Right ventricle myocardium inferior (tissue), 1 donor: Measurements from ENCODE around the gene KCP. TPM values are rescaled to one million over a fixed set of nuclear protein-coding genes. Genes with fewer than 3 reads are reported as not detected.

Experiments used
- ATAC-seq: fragments of 200-7000 bp; cut with Tn5 transposase; one replicate; pipeline ENCODE4 v1.9.1; 2020; ENCODE audit warnings: mild to moderate bottlenecking, moderate library complexity
- DNase-seq: peaks from one replicate; pipeline ENCODE4 v3.0.0; 2021; ENCODE audit errors: missing footprints
- intact Hi-C: fragments of 100-400 bp; cut with DNase I; formaldehyde crosslinking; loops from one replicate; pipeline ENCODE4 v1.11.0; 2022
- total RNA-seq: library from RNA; stranded (reverse); fragmentation: NEBNext Ultra II Directional; extraction: Animal tissue kit (Norgen Biotek cat#: 25700); gene quantifications from one replicate; pipeline ENCODE4 v1.2.1, GENCODE V29; 2021
- donor health status: DM: no; HTN: yes; CAD: no; lungs with severe emphysema.

Gene KCP
- total RNA-seq, 1 donor from 2014 or later: 0.11 TPM

DNA sequence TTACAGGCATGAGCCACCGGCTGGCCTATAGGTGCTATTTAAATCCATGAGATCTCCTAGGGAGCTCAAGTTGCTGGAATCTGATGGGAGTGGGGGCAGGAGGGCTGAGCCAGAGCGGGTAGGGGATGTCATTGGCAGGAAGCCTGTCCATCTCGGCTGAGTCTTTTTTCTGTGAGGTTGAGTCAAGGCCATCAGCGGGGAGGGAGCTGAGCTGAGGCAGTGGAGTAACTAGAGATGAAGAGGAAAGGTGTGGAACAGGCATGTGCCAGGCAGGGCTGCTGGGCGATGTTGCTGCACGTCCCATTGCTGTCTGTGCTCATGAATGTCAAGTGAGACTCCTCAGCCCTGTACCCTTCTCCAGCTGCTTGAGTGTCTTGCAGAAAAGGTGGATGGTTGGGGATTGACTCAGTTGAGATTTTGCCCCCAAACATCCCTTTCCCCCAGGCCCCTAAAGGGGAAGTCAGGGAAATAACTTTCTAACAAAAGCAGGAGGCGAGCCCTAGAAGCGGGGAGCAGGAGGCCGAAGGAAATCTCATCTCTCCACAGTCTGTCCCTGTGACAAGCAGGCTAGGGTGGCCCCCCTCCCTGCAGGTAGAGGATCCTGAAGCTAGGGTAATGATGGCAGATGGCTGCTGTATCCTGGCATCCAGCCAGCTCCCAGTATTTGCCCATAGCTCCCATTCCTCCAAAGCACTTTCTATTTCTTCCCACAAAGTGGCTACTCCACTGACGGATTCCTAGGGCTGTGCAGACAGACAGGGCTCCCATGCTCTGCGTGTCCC is 42.5 kb downstream of the KCP start:
- intact Hi-C loops: no loop called here
- ATAC-seq: no peak
- DNase-seq: no peak

DNA sequence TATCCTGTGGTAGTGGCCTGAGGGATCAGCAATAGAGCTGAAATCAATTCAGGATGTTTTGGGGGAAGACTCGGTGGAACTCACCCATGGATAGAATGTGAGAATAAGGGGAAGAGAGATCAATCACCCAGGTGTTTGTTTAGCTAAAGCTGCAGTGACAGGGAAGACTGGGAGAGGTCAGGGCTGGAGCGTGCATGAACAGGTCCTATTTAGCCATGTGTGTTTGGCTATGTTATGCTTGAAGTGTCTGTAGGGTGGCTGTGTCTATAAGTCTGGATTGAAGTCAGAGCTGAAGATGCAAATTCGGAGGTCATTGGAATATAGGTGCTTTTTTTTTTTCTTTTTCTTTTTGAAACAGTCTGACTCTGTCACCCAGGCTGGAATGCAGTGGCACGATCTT is 43.3 kb downstream of the KCP start:
- intact Hi-C loops: no loop called here
- no peak for ATAC-seq
- no peak for DNase-seq

DNA sequence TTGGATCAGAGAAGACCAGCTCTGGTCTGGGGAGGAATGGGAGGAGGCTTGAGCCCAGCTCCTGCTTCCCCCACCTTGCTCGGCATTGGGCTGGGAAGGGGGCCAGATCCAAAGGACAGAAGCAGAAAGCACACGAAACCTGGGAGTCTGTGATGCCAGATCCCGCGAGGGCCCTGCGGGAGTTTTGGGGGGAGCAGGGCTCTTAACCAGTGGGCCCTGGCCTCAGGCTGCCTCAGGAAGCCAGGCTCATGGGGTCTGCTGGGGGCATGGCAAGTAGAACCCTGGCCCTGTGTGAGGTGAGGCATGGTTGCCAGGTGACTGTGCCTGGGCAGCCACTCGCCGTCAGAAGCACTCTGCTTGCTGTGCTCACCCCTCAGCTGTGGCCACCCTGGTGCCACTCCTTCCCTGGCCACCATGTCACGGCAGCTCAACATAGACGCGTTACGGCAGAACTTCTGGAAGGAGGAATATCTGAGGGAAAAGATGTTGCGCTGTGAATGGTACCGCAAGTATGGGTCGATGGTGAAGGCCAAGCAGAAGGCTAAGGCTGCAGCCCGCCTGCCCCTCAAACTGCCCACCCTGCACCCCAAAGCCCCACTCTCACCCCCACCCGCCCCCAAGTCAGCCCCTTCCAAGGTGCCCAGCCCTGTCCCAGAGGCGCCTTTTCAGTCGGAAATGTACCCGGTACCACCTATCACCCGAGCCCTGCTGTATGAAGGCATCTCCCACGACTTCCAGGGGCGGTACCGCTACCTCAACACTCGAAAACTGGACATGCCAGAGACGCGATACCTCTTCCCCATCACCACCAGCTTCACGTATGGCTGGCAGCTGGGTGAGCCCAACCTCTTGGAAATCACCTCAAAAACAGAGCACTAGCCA is 44.3 kb downstream of the KCP start:
- intact Hi-C loops: no loop called here
- ATAC-seq (no peak), DNase-seq (no peak)

GRCh38 chr7:128865303-128865702 is 45.2 kb downstream of the KCP start:
- ATAC-seq (no peak), DNase-seq (no peak)
- intact Hi-C loops: no loop called here

DNA sequence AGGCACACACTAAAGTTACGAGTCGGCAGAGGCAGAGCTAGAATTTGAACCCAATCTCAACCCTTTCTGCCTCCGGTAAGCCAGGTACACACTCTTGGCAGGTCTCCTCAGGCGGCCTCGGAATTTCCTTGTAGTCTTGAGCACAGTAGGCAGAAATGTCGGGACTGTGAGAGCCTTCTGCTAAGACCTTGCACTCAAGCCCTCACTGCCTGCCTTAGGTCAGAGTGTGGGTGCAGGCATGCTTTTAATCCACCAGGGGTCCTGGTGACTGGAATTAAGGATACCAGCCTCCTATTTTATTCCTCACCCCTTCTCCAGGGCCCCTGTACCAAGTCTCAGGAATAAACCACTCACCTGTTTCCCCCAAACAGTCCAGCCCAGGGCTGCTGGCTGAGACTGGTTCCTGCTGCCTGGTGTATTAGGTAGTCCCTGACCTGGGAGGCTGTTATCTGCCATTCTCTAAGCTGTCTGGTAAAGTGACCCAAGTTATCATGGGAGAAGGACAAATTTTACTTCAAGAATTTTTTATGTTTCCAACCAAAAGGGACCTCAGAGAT is 47.0 kb downstream of the KCP start:
- DNase-seq (no peak), ATAC-seq (no peak)
- intact Hi-C loops: loop anchor here (5.0 kb wide), 1 partner anchor 126 kb away; the partner anchor contains the start of gene CALU

DNA sequence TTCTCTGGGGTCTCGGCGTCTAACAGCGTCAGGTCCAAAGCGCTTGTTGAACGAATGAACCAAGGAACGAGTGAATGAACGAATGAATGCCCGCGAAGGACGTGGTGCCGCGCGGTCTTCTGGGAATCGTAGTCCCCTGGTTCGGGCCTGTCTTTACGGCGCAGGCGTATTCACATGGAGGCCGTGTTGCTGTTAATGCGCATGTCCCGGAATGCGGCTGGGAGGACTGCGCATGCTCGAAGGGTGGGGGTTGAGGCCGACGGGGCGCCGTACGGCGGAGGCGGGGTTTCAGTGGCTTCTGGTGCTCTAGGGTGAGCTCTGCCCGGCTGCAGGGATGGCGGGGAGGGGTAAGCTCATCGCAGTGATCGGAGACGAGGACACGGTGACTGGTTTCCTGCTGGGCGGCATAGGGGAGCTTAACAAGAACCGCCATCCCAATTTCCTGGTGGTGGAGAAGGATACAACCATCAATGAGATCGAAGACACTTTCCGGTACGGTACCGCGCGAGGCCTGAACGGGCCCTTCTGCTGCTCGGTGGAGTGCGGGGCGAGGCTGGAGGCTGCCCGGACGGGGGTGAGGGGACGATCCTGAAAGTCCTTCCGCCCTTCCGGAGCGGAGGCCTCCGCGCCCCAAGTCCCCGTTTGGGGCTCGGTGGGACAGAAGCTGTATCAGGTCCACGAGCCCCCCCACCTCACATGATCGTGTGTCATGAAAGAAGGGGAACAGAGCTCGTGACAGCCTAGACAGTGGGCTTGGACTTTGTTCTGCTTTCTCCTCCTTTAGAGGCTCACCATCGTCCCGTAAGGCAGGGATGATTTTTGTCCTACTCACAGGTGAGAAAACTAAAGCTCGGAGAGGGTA is 47.7 kb downstream of the KCP start, which contains the start of gene ATP6V1F:
Gene ATP6V1F (plus strand): TSS at position 286 of the 862 bp plus-strand sequence. CDS start 49 bp downstream, at position 335.
- ATAC-seq (peak; percentile 87), DNase-seq (peak; percentile 99)
- intact Hi-C loops: loop anchor here (5.0 kb wide), 1 partner anchor 126 kb away; the partner anchor contains the start of gene CALU

DNA sequence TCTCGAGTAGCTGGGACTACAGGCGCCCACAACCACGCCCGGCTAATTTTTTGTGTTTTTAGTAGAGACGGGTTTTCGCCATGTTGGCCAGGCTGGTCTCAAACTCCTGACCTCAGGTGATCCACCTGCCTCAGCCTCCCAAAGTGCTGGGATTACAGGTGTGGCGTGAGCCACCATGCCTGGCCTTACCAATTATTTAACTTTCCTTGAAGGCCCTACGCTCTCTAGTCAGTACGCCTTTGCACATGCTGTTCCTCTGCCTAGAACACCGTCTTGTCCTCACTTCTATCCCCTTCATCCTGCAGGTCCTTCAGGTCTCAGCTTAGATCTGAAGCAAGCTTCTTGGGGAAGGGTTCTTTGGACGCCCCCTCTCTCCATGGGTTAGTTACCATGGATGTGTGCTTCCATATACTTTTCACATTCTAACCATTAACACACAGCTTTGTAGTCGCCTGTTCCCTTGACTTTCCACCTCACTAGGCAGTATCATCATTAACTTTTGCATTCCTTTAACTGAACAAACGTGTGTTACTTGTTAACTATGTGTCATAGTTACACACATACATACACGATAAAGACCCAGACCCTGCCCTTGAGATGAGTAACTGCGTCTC is 48.4 kb downstream of the KCP start:
- intact Hi-C loops: loop anchor here (2.0 to 5.0 kb wide), 2 partner anchors 29 to 125 kb away; partner anchors contain the start of gene CALU
- ATAC-seq (no peak), DNase-seq (no peak)

- intact Hi-C loops: loop anchor here (2.0 to 5.0 kb wide), 2 partner anchors 28 to 123 kb away; partner anchors contain the start of gene CALU
- no peak for ATAC-seq
- DNase-seq: no peak
Observed at GRCh38 chr7:128860158-128861073, 50.1 kb downstream of the KCP start.

GRCh38 chr7:128859232-128860157 is 51.0 kb downstream of the KCP start:
- DNase-seq: no peak
- intact Hi-C loops: loop anchor here (2.0 to 5.0 kb wide), 2 partner anchors 27 to 122 kb away; partner anchors contain the start of gene CALU
- ATAC-seq: peak; percentile 13

GRCh38 chr7:128858380-128859231 is 51.9 kb downstream of the KCP start:
- no peak for DNase-seq
- intact Hi-C loops: no loop called here
- peak; percentile 6 for ATAC-seq

GRCh38 chr7:128856001-128856718 is 54.3 kb downstream of the KCP start:
- ATAC-seq (no peak), DNase-seq (no peak)
- intact Hi-C loops: no loop called here

DNA sequence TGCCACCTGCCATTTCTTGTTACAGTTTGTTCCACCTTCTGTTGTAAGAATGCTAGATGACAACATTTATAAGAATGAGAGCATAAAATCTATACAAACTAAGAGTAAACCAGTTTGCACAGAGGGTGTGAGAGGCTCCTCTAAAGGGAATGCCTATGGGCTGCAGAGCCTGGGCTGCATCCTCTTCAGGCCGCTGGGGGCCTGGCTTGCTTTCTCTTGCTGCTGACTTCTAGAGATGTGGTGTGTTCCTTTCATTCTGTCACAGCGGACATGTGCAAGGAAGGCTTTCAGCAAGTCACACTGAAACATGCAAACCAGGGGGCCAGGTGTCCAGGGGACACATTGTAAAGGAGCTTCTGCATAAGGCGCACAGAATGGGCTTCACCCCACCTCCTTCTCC is 55.0 kb downstream of the KCP start:
- DNase-seq (no peak), ATAC-seq (no peak)
- intact Hi-C loops: no loop called here

- intact Hi-C loops: no loop called here
- ATAC-seq (no peak), DNase-seq (no peak)
Observed at GRCh38 chr7:128854396-128854795, 56.1 kb downstream of the KCP start.

DNA sequence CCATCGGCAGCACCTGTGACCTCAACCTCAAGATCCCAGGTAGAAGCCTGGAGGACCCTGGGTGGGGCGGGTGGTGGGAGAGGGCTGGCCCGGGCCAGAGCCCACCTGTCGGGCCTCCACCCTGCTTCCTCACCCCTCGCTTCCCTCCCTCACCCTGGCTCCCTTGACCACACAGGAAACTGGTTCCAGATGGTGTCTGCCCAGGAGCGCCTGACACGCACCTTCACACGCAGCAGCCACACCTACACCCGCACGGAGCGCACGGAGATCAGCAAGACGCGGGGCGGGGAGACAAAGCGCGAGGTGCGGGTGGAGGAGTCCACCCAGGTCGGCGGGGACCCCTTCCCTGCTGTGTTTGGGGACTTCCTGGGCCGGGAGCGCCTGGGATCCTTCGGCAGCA is 56.7 kb downstream of the KCP start:
- intact Hi-C loops: no loop called here
- DNase-seq (no peak), ATAC-seq (no peak)
